NT2/D1 (cell line): Measurements from ENCODE around the gene SCAPER.

Experiments
- SUZ12 ChIP-seq: IDR thresholded peaks from 2 replicates; pipeline ENCODE4 v1.6.1; 2011; ENCODE audit not compliant: insufficient read length, insufficient read depth; ENCODE audit errors: extremely low read depth
- YY1 ChIP-seq: IDR thresholded peaks from 2 replicates; pipeline ENCODE4 v1.6.1; 2011; ENCODE audit not compliant: insufficient read length, insufficient read depth
- ZNF274 ChIP-seq: IDR thresholded peaks from 2 replicates; pipeline ENCODE4 v1.6.1; 2011; ENCODE audit warnings: mild to moderate bottlenecking, low read depth, low read length

GRCh38 chr15:76752549-76752948 is 152.6 kb downstream of the SCAPER start:
- TF ChIP-seq SUZ12 (no peak), YY1 (no peak), ZNF274 (no peak)
